ENCODE measurements around the gene TPRX2. TPM values are rescaled to one million over a fixed set of nuclear protein-coding genes. Genes with fewer than 3 reads are reported as not detected.

Gene TPRX2
- total RNA-seq, 1 donor from 2014 or later = not detected

GRCh38 chr19:47839411-47839810 is 19.6 kb upstream of the TPRX2 start:
- Histone ChIP-seq H3K9me3 (no peaks in the 10 kb centered on the region), H3K36me3 (no peaks in the 10 kb centered on the region), H3K27ac (no peak overlapping the region), H3K27me3 (ENCODE audit: low read depth) (peaks cover 32% of the 10 kb centered on the region), H3K4me3 (no peak overlapping the region), H3K4me1 (no peaks in the 10 kb centered on the region)
- no peak for TF ChIP-seq CTCF (IDR thresholded peaks at IDR 0.05)
- DNase-seq = no peak
- no peak for ATAC-seq
- intact Hi-C loops (cut with DNase I) = no loop called here

- ATAC-seq = no peak
- no peak overlapping the region for H3K27ac ChIP-seq
- no peak overlapping the region for H3K4me3 ChIP-seq
Observed at GRCh38 chr19:47839913-47840312, 19.1 kb upstream of the TPRX2 start.

GRCh38 chr19:47842941-47843340 is 16.1 kb upstream of the TPRX2 start:
- no peaks in the 10 kb centered on the region for H3K4me1 ChIP-seq
- intact Hi-C loops (cut with DNase I) = no loop called here
- no peaks in the 10 kb centered on the region for H3K9me3 ChIP-seq
- ATAC-seq (no peak), DNase-seq (peak; percentile 24)
- no peak overlapping the region for H3K4me3 ChIP-seq
- no peak for TF ChIP-seq CTCF (IDR thresholded peaks at IDR 0.05)
- H3K27me3 ChIP-seq (ENCODE audit: low read depth) = peaks cover 50% of the 10 kb centered on the region
- no peaks in the 10 kb centered on the region for H3K36me3 ChIP-seq
- H3K27ac ChIP-seq = no peak overlapping the region

More at GRCh38 chr19:47839913-47840312, 19.1 kb upstream of the TPRX2 start:
- Histone ChIP-seq H3K27me3 (ENCODE audit: low read depth) (peaks cover 32% of the 10 kb centered on the region), H3K36me3 (no peaks in the 10 kb centered on the region), H3K9me3 (no peaks in the 10 kb centered on the region), H3K4me1 (no peaks in the 10 kb centered on the region)
- DNase-seq = no peak
- no peak for TF ChIP-seq CTCF (IDR thresholded peaks at IDR 0.05)
- intact Hi-C loops (cut with DNase I) = no loop called here

- no peak for TF ChIP-seq CTCF (IDR thresholded peaks at IDR 0.05)
- DNase-seq (no peak), ATAC-seq (no peak)
- Histone ChIP-seq H3K27ac (no peak overlapping the region), H3K4me3 (no peak overlapping the region), H3K27me3 (ENCODE audit: low read depth) (peaks cover 57% of the 10 kb centered on the region), H3K9me3 (no peaks in the 10 kb centered on the region), H3K4me1 (no peaks in the 10 kb centered on the region), H3K36me3 (no peaks in the 10 kb centered on the region)
- intact Hi-C loops (cut with DNase I) = no loop called here
Observed at GRCh38 chr19:47848425-47848822, 10.6 kb upstream of the TPRX2 start.

- H3K4me1 ChIP-seq = no peaks in the 10 kb centered on the region
- no peaks in the 10 kb centered on the region for H3K9me3 ChIP-seq
- H3K36me3 ChIP-seq = no peaks in the 10 kb centered on the region
- intact Hi-C loops (cut with DNase I) = no loop called here
- peaks cover 57% of the 10 kb centered on the region for H3K27me3 ChIP-seq (ENCODE audit: low read depth)
- H3K27ac ChIP-seq = no peak overlapping the region
- ATAC-seq (no peak), DNase-seq (peak; percentile 54)
- peak; percentile 36 for TF ChIP-seq CTCF (IDR thresholded peaks at IDR 0.05)
- H3K4me3 ChIP-seq = no peak overlapping the region
Observed at GRCh38 chr19:47848823-47849473, 10.1 kb upstream of the TPRX2 start.
